ENCODE measurements around the gene SCG2. TPM values are rescaled to one million over a fixed set of nuclear protein-coding genes. Genes with fewer than 3 reads are reported as not detected.
"Not testable (repeated sequence)": the region's sequence is repeated elsewhere in the genome, so short reads cannot be mapped to it uniquely, and the experiment has no call there.

Gene SCG2
- total RNA-seq, 6 experiments from 2014 or later, result 0.23 to 0.97 (median 0.37) TPM

DNA sequence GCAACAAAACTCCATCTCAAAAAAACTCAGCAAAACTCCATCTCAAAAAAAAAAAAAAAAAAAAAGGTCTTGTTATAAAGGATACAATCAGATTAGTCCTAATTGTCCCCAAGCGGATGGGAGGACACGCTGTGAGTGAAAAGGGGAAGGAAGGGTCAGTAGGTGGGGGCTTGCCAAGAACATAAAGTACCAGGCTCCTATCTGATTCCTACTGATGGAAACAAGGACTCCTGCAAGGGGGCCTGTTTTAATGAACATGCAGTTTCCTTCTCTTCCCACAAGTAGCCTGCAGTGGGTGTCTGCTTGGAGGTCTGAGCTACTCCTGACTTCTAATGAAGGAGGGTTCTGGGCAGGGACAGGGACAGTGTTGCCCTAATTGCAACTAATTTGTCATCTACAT is 7.9 kb downstream of the SCG2 start:
- DNase-seq, result no peak
- no peaks in the 10 kb centered on the region for H3K9me3 Mint-ChIP-seq
- no peak overlapping the region for H3K27ac Mint-ChIP-seq
- H3K4me3 Mint-ChIP-seq, result no peak overlapping the region
- TF ChIP-seq CTCF (IDR thresholded peaks at IDR 0.05), result no peak
- peaks cover 24% of the 10 kb centered on the region for H3K4me1 Mint-ChIP-seq (ENCODE audit: low read depth)
- no peaks in the 10 kb centered on the region; the same call in 1 of the 2 replicates for H3K27me3 Mint-ChIP-seq (ENCODE audit: insufficient read depth)
- peaks cover 6% of the 10 kb centered on the region for H3K36me3 Mint-ChIP-seq (ENCODE audit: low read depth)

GRCh38 chr2:223592689-223593088 is 9.5 kb downstream of the SCG2 start:
- H3K4me1 Mint-ChIP-seq (ENCODE audit: low read depth); H3K4me3 Mint-ChIP-seq; H3K27ac Mint-ChIP-seq; H3K9me3 Mint-ChIP-seq; H3K36me3 Mint-ChIP-seq (ENCODE audit: low read depth); H3K27me3 Mint-ChIP-seq (ENCODE audit: insufficient read depth); DNase-seq: not testable (repeated sequence)

GRCh38 chr2:223591596-223591995 is 10.6 kb downstream of the SCG2 start:
- Mint-ChIP-seq H3K4me1 (ENCODE audit: low read depth) (peaks cover 1% of the 10 kb centered on the region), H3K9me3 (no peaks in the 10 kb centered on the region), H3K4me3 (no peak overlapping the region), H3K27ac (no peak overlapping the region), H3K36me3 (ENCODE audit: low read depth) (no peaks in the 10 kb centered on the region), H3K27me3 (ENCODE audit: insufficient read depth) (no peaks in the 10 kb centered on the region; the same call in 1 of the 2 replicates)
- no peak for DNase-seq
- TF ChIP-seq CTCF (IDR thresholded peaks at IDR 0.05), result no peak

GRCh38 chr2:223590964-223591363 is 11.2 kb downstream of the SCG2 start:
- no peak for TF ChIP-seq CTCF (IDR thresholded peaks at IDR 0.05)
- peaks cover 8% of the 10 kb centered on the region for H3K4me1 Mint-ChIP-seq (ENCODE audit: low read depth)
- no peaks in the 10 kb centered on the region; the same call in 1 of the 2 replicates for H3K27me3 Mint-ChIP-seq (ENCODE audit: insufficient read depth)
- no peak overlapping the region for H3K27ac Mint-ChIP-seq
- no peak overlapping the region for H3K4me3 Mint-ChIP-seq
- H3K36me3 Mint-ChIP-seq (ENCODE audit: low read depth), result no peaks in the 10 kb centered on the region
- DNase-seq, result no peak
- H3K9me3 Mint-ChIP-seq, result no peaks in the 10 kb centered on the region

DNA sequence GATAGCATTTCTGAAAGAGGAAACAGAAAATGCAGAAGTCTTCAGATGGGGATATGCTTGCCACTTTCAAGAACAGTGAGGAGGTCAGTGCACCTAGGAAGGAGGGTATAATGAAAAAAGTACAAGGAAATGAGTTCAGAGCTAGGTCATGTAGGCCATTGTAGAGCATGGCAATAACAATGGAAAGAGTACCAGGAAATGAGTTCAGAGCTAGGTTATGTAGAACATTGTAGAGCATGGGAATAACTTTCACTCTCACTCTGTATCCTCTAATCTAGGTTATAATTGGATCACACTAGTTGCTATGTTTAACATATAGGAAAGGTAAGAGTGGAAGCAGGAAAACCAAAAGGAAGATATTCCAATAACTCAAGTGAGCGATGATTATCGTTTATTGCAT is 12.3 kb downstream of the SCG2 start:
- Mint-ChIP-seq H3K27me3 (ENCODE audit: insufficient read depth) (no peaks in the 10 kb centered on the region; the same call in 1 of the 2 replicates), H3K4me3 (no peak overlapping the region), H3K36me3 (ENCODE audit: low read depth) (no peaks in the 10 kb centered on the region), H3K4me1 (ENCODE audit: low read depth) (peaks cover 14% of the 10 kb centered on the region), H3K9me3 (no peaks in the 10 kb centered on the region), H3K27ac (no peak overlapping the region)
- no peak for TF ChIP-seq CTCF (IDR thresholded peaks at IDR 0.05)
- no peak for DNase-seq

GRCh38 chr2:223588251-223588650 is 13.9 kb downstream of the SCG2 start:
- Mint-ChIP-seq H3K4me3 (no peak overlapping the region), H3K9me3 (no peaks in the 10 kb centered on the region)

More at GRCh38 chr2:223588251-223588650, 13.9 kb downstream of the SCG2 start:
- no peak overlapping the region for H3K27ac Mint-ChIP-seq
- H3K4me1 Mint-ChIP-seq (ENCODE audit: low read depth), result peaks cover 14% of the 10 kb centered on the region
- DNase-seq, result no peak
- no peak for TF ChIP-seq CTCF (IDR thresholded peaks at IDR 0.05)
- no peaks in the 10 kb centered on the region for H3K36me3 Mint-ChIP-seq (ENCODE audit: low read depth)
- H3K27me3 Mint-ChIP-seq (ENCODE audit: insufficient read depth), result no peaks in the 10 kb centered on the region; the same call in 1 of the 2 replicates

Data from HFFc6 (cell line).